GM21717 (cell line): ENCODE results near the gene HP1BP3.
A peak's percentile ranks its signal among the peaks of the same experiment; 100 is the strongest.
"Not testable (repeated sequence)": the region's sequence is repeated elsewhere in the genome, so short reads cannot be mapped to it uniquely, and the experiment has no call there.

Experiments used
- ATAC-seq: cut with Tn5 transposase; IDR thresholded peaks from one replicate; pipeline ENCODE4 v1.9.1; 2021; ENCODE audit warnings: mild to moderate bottlenecking, moderate library complexity; ENCODE audit not compliant: unreplicated experiment

The HP1BP3 gene, protein sequence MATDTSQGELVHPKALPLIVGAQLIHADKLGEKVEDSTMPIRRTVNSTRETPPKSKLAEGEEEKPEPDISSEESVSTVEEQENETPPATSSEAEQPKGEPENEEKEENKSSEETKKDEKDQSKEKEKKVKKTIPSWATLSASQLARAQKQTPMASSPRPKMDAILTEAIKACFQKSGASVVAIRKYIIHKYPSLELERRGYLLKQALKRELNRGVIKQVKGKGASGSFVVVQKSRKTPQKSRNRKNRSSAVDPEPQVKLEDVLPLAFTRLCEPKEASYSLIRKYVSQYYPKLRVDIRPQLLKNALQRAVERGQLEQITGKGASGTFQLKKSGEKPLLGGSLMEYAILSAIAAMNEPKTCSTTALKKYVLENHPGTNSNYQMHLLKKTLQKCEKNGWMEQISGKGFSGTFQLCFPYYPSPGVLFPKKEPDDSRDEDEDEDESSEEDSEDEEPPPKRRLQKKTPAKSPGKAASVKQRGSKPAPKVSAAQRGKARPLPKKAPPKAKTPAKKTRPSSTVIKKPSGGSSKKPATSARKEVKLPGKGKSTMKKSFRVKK

DNA sequence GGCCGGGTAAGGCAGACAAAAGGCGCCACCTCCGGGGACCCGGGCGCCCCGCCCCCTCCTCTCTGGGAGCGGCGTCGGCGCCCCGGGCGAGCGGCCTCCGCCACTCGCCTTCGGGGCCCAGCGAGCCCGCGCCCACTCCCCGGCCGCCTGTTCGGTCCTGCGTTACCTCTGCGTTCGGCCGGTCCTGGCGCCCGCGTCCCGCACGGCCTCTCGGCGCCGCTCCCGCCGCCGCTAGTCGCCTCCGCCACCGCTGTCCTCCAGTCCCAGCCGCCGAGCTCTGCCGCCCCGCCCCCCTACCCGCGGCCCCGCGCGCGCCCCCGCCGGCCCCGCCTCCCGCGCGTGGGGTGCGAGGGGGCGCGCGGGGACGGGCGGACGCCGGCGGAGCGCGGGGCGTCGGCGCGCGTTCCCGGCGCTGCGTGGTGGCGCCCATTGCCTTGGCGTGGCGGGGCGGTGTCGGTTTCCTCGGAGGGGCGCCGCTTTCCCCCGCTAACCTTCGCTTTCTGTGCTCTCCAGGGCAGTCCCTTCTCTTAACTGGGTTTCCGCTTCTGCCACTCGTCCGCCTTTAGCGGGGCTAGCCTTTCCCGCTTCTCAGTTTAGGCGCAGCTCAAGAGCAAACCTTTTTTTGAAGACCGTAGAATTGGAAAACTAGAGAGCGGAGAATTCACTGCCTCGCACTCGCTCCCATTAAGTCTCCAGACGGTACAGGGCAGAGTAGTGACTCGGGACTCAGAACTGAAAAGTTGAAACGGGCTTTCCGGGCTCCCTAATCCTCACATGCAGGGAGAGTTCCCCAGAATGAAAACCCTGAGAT is at the start of gene HP1BP3:
TSS of gene HP1BP3 (minus strand) at position 279 of the 811 bp plus-strand sequence. CDS start 6,867 bp downstream, outside the sequence.
- ATAC-seq, result peak; percentile 41

DNA sequence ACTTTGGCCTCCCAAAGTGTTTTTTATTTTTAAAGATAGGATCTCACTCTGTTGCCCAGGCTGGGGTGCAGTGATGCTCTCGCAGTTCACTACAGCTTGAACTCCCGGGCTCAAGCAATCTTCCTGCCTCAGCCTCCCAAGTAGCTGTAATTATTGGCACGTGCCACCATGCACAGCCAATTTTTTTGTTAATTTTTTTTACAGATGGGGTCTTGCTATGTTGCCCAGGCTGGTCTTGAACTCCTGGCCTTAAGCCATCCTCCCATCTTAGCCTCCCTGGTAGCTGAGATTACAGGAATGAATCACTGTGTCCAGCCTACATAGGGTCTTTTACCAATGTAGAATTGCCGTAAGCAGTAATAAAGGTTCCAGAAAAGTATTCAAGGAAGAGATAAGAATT is 49.1 kb upstream of the HP1BP3 start:
- ATAC-seq, result no peak

DNA sequence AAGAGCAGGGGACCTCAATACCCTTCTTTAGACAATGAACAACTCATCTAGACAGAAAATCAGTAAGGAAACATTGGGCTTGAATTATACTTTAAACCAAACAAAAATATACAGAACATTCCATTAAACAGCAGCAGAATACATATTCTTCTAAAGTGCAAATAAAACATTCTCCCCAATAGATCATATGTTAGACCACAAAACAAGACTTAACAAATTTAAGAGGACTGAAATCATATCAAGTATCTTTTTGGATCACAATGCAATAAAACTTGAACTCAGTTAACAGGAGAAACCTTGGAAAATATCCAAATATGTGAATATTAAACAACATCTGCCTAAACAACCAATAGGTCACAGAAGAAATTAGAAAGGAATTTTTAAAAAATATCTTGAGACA is 47.7 kb upstream of the HP1BP3 start:
- no peak for ATAC-seq

DNA sequence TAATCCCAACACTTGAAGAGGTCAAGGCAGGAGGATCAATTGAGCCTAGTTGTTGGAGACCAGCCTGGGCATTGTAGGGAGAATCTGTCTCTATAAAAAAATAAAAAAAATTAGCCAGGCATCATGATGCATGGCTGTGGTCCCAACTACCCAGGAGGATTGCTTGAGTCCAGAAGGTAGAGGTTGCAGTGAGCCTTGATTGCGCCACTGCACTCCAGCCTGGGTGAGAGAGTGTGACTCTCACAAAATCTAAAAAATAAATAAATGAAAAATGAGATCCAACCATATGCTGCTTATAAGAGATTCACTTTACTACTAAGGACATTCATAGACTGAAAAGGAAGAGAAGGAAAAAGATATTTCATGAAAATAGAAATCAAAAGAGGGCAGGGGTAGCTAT is 47.1 kb upstream of the HP1BP3 start:
- no peak for ATAC-seq

DNA sequence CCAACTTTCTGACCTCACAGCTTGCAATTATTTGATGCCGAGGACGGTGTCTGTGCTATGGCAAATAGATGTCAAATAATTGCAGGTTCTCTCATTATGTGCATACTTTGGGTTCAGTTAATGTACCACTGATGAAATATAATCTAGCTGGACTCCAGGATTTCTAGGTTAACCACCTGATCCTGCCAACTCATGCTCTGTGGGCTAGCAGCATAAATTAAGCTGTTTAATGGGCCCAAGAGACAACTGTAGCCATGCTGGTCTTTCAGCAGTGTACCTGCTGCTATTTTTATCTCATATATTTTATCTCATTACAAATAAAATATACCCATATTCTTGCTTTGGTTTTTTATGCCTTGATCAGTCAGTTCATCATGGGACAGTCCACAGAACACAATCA is 43.3 kb upstream of the HP1BP3 start:
- no peak for ATAC-seq

DNA sequence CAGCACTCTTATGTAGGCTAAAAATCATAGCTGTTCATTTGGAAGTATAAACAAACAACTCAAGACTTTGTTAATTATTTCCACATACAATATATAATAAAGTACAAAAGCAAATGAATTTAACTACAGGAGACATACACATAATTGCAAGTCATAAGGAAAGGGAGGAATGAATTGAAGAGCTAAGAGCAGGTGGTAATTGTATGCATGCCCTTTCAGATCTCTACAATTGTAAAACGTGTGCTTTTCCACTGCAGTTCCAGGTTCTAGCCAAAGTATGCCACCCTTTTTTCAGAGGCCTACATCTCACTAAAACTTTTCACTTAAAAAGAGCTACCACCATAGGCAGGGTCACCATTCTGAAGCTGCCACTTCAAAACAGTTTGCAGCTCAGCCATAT is 42.8 kb upstream of the HP1BP3 start:
- ATAC-seq, result no peak

DNA sequence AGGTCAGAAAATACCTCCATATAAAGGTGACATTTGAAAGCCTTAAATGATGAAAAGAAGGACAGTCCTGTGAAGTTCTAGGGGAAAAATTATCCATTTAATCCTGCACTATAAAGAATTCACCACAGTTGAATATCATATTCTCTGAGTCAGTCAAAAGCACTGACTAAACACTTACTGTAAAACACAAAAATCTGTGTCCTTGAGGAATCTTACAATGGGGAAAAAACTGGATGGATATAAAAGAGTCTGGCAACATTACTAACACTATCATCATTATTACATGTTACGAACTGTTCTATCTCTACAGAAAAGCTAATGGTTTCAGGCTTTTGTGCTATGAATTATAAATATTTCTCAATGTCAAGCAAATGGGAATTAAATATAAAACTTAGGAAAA is 42.4 kb upstream of the HP1BP3 start:
- no peak for ATAC-seq

DNA sequence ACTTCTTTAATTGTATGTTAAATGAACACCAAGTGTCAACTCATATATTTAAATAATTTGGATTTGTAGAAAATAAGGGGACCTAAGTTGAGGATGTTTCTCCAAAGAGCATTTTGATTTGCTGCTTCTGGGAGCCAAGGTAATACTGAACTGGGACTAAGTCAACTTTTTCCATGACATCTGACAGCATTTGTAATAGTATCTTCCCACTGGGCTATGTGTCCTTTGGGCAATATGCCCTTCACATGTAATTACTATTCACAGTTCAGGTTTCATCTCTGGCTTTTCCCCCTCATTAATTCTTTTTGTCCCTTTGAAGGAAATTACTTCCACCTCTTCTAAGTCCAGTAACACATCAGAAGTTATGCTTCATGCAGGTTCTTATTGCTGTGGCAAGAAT is 36.7 kb upstream of the HP1BP3 start:
- ATAC-seq, result no peak

DNA sequence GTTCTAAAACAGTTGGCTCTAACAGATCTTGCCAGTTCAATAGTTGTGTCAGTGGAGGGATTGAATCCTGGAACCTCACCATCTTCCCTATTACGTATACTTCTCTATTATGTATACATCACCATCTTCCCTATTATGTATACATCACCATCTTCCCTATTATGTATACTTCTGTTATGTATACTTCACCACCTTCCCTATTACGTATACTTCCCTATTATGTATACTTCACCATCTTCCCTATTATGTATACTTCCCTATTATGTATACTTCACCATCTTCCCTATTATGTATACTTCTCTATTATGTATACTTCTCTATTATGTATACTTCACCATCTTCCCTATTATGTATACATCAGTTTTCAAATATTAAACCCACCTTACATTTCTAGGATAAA is 34.4 kb upstream of the HP1BP3 start:
- no peak for ATAC-seq

DNA sequence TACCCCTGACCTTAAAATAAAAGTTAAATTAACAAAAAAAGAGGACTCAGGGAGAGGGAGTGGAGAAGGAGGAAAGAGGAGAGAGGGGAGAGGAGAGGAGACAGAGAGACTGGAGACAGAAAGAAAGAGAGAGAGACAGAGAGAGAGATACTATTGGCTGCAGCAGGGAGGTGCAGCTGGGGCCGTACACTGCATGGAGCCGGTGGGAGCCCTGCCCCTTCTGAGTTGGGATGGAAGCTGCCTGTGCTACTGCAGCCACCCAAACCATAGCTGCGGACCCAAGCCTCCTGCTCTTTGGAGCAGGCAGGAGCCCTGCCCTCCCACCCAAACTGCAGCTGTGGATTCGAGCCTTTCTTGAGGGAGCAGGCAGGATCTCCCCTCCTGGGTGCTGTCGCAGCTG is 32.7 kb upstream of the HP1BP3 start:
- ATAC-seq, result no peak

DNA sequence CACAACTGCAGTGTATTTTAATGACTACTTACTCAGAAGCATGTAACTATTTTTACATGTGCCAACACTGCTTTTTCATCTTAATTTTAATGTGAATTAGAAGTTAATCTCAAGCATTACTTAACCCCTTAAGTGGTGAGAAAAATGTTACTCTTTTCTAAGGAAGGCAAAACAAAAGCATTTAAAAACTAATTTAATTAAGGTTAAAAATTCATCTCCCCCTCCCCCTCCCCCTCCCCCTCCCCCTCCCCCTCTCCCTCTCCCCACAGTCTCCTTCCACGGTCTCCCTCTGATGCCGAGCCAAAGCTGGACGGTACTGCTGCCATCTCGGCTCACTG is 27.4 kb upstream of the HP1BP3 start:
- no peak for ATAC-seq

DNA sequence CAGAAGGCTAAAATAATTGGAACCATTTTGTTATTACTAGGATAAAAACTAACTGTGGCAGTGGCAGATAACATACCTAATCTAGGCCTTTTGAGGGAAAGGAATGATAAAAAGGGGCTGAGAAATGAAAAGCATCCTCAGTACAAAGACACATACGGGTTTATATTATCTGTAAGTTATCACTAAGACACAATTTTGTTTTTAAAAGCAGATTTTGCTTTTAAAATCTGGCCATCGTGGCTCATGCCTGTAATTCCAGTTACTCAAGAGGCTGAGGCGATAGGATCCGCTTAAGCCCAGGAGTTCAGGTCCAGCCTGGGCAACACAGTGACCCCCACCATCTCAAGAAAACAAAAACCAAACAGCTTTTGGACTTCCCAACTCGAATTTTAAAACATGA is 24.8 kb upstream of the HP1BP3 start:
- no peak for ATAC-seq

DNA sequence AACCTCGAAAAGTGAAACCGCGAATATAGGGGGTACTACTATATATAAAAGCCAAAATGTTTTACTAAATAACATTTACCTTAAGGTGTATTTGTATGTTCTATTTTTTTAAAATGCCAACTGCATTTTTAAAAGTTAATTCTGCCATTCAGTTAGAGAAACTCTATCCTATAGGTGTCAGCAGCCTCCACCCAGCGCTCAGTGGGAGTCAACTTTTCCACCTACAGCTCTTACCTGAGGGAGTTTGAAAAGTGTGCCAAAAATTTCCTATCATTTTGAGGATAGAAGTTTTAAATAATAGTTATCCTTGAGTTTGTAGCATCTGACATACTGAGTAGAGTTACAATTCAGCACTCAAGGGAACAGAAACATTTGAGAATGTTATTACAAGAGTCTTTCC is 6.1 kb upstream of the HP1BP3 start:
- no peak for ATAC-seq

DNA sequence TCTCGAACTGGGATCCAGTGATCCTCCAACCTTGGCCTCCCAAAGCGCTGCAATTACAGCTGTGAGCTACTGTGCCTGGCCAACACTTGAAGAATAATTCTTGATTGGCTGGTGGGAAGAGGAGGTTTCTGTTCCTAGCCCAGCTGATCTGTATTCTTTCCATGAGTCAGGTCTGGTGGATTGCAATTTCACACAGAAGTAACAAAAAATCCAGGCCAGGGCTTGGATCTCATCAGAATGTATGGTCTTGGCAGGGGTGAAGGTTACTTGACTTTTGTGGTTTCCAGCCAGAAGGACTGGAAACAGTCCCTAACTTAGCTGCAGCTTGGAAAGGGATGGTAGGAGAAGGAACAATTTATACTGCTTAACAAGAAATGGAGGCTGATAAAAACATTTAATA is 5.1 kb upstream of the HP1BP3 start:
- no peak for ATAC-seq

DNA sequence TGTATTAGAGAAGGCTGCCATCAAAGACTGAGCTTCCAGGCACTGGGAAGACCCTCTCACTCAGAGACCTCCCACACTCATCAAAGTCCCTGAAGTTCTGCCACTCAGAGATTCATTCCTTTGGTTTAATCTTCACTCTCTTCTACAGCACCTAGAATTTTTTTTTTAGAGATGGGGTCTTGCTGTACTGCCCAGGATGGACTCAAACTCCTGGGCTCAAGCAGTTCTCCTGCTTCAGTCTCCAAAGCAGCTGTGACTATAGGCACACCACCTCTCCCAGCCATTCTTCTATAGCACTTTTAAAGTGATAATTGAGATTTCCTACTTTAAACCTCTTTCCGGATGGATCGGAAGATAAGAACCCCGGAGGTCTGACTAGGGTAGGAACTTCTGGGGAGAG is 3.7 kb upstream of the HP1BP3 start:
- ATAC-seq, result no peak

DNA sequence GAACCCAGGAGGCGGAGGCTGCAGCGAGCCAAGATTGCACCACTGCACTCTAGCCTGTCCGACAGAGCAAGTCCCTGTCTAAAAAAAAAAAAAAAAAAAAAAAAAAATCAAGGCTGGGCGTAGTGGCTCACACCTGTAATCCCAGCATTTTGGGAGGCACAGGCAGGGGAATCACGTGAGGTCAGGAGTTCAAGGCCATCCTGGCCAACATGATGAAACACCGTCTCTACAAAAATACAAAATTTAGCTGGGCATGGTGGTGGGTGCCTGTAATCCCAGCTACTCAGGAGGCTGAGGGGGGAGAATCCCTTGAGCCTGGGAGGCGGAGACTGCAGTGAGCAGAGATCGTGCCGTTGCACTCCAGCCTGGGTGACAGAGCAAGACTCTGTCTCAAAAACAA is 2.5 kb upstream of the HP1BP3 start:
- ATAC-seq, result not testable (repeated sequence)

DNA sequence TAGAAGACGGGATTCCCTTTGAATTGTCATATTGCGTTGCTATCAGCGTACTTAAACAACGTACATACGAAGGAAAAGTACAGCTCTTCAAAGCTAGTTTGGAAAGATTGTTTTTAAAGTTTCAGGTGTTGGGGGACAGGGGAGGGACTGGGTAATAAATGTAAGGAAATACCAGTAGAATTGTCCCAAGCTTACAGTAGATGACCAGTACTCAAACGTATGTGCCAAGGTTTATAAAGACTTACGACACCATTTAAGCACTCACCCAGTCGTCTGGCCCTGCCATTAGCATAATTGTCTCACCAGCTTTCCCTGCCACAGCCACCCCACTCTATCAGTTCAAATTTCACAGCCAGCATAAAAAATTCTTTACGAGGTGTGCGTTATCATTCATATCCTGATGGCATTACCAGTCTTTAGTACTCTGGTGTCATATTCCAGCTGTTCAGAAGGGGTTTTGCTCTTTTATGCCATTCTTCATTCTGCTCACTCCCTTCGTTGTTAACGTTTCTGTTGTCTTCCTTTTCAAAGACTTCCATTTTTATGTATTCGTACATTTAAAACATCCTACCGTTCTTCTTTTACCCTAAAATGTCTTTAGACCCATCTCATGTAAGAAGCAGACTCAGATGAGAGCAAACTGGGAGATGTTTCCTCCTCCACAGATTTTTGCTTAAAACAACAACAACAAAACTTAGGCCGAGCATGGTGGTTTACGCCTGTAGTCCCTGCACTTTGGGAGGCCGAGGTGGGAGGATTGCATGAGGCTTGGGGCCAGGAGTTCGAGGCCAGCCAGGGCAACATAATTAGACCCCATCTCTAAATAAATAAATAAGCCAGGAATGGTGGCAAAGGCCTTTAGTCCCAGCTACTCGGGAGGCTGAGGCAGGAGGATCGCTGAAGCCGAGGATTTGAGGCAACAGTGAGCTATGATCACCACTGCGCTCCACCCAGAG is 1.0 kb upstream of the HP1BP3 start:
- no peak for ATAC-seq

DNA sequence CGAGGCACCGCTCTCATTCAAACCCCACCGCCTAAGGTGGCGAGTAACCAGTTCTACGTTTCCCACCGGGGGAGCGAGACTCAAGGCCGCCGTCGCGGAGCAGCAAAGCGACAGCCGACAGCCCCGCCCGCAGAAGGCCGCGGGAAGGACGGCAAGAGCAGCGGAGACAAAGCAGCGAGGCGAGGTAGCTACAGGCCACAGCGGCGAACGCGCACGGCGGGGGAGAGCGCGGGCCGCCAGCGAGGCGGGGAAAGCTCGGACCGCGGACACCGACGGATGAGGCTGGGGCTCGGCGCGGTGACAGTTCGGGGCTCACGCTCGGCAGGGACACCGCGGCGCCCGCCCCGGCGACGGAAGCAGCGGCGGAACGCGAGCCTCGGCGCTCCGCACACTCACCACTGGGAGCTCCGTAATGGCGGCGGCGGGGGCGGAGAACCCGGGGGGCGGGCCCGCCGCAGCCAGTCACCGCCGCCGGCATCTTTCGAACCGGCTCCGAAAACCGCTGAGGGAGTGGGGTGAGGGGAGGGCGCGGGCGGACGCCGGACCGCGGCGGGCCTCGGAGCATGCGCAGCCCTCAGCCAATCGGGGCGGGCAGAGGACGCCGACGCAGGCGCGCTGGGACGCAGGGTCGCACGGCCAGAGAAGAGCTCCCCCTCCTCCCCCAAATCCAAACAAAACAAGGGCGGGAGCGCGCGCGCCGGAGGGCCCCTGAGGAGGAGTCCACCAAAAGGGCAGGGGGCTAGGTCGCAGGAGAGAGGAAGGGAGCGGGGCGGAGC is 666 bp downstream of the HP1BP3 start:
- ATAC-seq, result peak; percentile 72

DNA sequence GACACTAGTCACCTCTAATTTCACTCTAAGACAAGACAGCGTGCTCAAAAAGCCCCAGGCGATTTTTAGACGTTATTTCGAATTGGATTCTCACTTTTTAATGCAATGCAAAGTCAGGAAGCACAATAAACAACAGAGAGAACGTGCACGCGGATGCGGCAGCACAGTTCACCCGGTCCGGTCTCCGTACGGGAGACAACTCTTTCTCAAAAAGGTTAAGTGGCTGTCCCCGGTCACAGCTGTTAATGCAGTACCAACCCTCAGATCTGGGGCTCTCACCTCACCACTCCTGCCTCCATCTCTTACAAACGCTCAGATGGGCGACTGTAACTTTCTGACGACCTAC is 1.2 kb downstream of the HP1BP3 start:
- peak; percentile 5 for ATAC-seq

DNA sequence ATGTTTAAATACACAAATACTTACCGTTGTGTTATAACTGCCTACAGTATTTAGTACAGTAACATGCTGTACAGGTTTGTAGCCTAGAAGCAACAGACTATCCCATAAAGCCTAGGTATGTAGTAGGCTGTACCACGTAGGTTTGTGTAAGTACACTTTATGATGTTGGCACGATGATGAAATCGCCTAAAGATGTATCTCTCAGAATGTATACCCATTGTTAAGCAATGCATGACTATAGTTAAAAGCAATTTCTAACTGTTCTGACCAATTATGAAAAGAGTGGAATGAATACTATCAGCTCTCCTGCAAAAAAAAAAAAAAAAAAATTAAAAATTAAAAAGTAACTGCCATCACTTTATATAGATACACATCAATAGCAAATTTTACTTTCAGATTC is 11.4 kb downstream of the HP1BP3 start:
- ATAC-seq, result no peak
